ENCODE data around the gene GALNT8. TPM values are rescaled to one million over a fixed set of nuclear protein-coding genes. Genes with fewer than 3 reads are reported as not detected.

The GALNT8 gene
- total and polyA plus RNA-seq, 10 of the 15 experiments (the other 5 are each of a cell fraction or from before 2014, with no cell fraction given) = 0.14 to 0.81 (median 0.31) TPM; not detected in 1

DNA sequence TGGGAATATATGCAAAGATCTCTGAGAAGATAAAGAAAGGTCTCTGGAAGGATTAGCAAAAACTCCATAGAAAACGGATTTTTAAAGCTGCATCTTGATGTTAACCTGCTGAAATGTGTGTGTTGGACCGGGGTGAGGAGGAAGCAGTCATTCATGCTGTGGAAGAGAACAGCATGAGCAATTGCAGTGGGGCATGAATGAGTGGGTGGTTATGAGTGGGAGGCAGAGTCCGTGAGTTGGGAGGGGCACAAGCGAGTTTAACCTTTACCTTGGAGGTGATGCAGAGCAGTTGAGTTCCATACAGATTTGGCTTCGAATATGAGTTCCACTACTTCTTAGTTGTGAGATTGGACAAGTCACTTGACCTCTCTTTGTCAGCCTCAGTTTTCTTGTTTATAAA lies 29.4 kb upstream of the GALNT8 start:
- 90% methylated on average over 5 of the region's 5 CpGs for WGBS (ENCODE audit: insufficient coverage, insufficient replicate concordance, low lambda C conversion rate, missing lambda C conversion rate)
- Histone ChIP-seq H3K27me3 (replicated peaks in 1 of 2; ENCODE audit: control insufficient read depth in 2 of 2, insufficient read depth in 2 of 2, low read length in 1 of 2) (no peaks in the 10 kb centered on the region), H3K36me3 (ENCODE audit: control insufficient read depth in 2 of 2, insufficient read depth in 2 of 2, low read length in 1 of 2) (peaks cover 2 to 19% of the 10 kb centered on the region in 2 experiments), H3K27ac (ENCODE audit: control insufficient read depth, insufficient read depth) (no peak overlapping the region), H4K20me1 (ENCODE audit: control insufficient read depth, insufficient read depth) (no peaks in the 10 kb centered on the region), H3K9ac (ENCODE audit: control insufficient read depth, insufficient read depth, low read length) (no peak overlapping the region), H3K4me1 (ENCODE audit: control insufficient read depth, insufficient read depth, low read length) (no peaks in the 10 kb centered on the region), H3K79me2 (ENCODE audit: control insufficient read depth, insufficient read depth, low read length) (no peaks in the 10 kb centered on the region), H3K4me2 (ENCODE audit: control insufficient read depth, insufficient read depth) (no peak overlapping the region), H3K4me3 (no peak overlapping the region), H2AFZ (ENCODE audit: control insufficient read depth, low read depth, low read length) (no peak overlapping the region), H3K9me3 (replicated peaks; ENCODE audit: control insufficient read depth, insufficient read depth, low read length) (no peaks in the 10 kb centered on the region)
- DNase-seq (ENCODE audit: low read depth, low spot score) = no peak
- ChIA-PET RAD21 (ENCODE audit: unreplicated experiment) (no interaction called here), SMC1A (ENCODE audit: uncharacterized antibody, unreplicated experiment) (no interaction called here), CTCF (interaction anchor here (0.6 kb wide), 1 partner anchor 223 kb away, joined by 3 read pairs; no protein-coding TSS in a partner anchor), POLR2A (no interaction called here)
- intact Hi-C loops (cut with micrococcal nuclease; ENCODE audit: unreplicated experiment) = no loop called here
- no peak for FAIRE-seq
- BruUV-seq (replicated peaks) = no TSS peak
- in situ Hi-C loops (cut with MboI) = no loop called here
- no peak for ATAC-seq
- TF ChIP-seq HDAC2 (IDR thresholded peaks at IDR 0.05) (no peak), SPI1 (IDR thresholded peaks at IDR 0.05; ENCODE audit: borderline replicate concordance, insufficient read depth, low read depth, low read length) (no peak), EZH2 (IDR thresholded peaks at IDR 0.05; ENCODE audit: borderline replicate concordance, control insufficient read depth, low read depth, low read length) (no peak), CHD1 (IDR thresholded peaks at IDR 0.05; ENCODE audit: low read depth, low read length) (no peak), ZNF207 (IDR thresholded peaks at IDR 0.05; ENCODE audit: borderline replicate concordance) (no peak), PBX3 (IDR thresholded peaks at IDR 0.05; ENCODE audit: insufficient replicate concordance, low read depth, low read length) (no peak), CHD4 (IDR thresholded peaks at IDR 0.05) (no peak), IKZF1 (conservative IDR thresholded peaks at IDR 0.05) (no peak), RAD51 (IDR thresholded peaks at IDR 0.05) (no peak), RELA (IDR thresholded peaks at IDR 0.05; ENCODE audit: borderline replicate concordance, partially characterized antibody) (no peak), BRCA1 (IDR thresholded peaks at IDR 0.05; ENCODE audit: low read depth, low read length) (no peak), ASH2L (IDR thresholded peaks at IDR 0.05; ENCODE audit: borderline replicate concordance, low read depth) (no peak), MYC (IDR thresholded peaks at IDR 0.05; ENCODE audit: insufficient read depth, insufficient read length, insufficient replicate concordance, low read length, severe bottlenecking) (no peak)
- TF ChIP-seq, protein P1, sequence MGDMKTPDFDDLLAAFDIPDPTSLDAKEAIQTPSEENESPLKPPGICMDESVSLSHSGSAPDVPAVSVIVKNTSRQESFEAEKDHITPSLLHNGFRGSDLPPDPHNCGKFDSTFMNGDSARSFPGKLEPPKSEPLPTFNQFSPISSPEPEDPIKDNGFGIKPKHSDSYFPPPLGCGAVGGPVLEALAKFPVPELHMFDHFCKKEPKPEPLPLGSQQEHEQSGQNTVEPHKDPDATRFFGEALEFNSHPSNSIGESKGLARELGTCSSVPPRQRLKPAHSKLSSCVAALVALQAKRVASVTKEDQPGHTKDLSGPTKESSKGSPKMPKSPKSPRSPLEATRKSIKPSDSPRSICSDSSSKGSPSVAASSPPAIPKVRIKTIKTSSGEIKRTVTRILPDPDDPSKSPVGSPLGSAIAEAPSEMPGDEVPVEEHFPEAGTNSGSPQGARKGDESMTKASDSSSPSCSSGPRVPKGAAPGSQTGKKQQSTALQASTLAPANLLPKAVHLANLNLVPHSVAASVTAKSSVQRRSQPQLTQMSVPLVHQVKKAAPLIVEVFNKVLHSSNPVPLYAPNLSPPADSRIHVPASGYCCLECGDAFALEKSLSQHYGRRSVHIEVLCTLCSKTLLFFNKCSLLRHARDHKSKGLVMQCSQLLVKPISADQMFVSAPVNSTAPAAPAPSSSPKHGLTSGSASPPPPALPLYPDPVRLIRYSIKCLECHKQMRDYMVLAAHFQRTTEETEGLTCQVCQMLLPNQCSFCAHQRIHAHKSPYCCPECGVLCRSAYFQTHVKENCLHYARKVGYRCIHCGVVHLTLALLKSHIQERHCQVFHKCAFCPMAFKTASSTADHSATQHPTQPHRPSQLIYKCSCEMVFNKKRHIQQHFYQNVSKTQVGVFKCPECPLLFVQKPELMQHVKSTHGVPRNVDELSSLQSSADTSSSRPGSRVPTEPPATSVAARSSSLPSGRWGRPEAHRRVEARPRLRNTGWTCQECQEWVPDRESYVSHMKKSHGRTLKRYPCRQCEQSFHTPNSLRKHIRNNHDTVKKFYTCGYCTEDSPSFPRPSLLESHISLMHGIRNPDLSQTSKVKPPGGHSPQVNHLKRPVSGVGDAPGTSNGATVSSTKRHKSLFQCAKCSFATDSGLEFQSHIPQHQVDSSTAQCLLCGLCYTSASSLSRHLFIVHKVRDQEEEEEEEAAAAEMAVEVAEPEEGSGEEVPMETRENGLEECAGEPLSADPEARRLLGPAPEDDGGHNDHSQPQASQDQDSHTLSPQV (IDR thresholded peaks at IDR 0.05) = no peak
- TF ChIP-seq, protein P2, sequence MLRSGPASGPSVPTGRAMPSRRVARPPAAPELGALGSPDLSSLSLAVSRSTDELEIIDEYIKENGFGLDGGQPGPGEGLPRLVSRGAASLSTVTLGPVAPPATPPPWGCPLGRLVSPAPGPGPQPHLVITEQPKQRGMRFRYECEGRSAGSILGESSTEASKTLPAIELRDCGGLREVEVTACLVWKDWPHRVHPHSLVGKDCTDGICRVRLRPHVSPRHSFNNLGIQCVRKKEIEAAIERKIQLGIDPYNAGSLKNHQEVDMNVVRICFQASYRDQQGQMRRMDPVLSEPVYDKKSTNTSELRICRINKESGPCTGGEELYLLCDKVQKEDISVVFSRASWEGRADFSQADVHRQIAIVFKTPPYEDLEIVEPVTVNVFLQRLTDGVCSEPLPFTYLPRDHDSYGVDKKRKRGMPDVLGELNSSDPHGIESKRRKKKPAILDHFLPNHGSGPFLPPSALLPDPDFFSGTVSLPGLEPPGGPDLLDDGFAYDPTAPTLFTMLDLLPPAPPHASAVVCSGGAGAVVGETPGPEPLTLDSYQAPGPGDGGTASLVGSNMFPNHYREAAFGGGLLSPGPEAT (IDR thresholded peaks at IDR 0.05; ENCODE audit: low read depth) = no peak
- TF ChIP-seq, protein P3, sequence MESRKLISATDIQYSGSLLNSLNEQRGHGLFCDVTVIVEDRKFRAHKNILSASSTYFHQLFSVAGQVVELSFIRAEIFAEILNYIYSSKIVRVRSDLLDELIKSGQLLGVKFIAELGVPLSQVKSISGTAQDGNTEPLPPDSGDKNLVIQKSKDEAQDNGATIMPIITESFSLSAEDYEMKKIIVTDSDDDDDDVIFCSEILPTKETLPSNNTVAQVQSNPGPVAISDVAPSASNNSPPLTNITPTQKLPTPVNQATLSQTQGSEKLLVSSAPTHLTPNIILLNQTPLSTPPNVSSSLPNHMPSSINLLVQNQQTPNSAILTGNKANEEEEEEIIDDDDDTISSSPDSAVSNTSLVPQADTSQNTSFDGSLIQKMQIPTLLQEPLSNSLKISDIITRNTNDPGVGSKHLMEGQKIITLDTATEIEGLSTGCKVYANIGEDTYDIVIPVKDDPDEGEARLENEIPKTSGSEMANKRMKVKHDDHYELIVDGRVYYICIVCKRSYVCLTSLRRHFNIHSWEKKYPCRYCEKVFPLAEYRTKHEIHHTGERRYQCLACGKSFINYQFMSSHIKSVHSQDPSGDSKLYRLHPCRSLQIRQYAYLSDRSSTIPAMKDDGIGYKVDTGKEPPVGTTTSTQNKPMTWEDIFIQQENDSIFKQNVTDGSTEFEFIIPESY (IDR thresholded peaks at IDR 0.05) = no peak
